SU-DHL-6 (cell line): ENCODE data around the gene ABCA5.

Experiments
- H2AFZ ChIP-seq: fragments of 200-600 bp; sonication (generic); 2 replicates; pipeline ENCODE4 v1.6.1; 2014; ENCODE audit warnings: low read depth, mild to moderate bottlenecking, moderate library complexity, mixed read lengths, antibody characterized with exemption, low read length; ENCODE audit not compliant: severe bottlenecking
- H3F3A ChIP-seq: fragments of 200-600 bp; shearing (Covaris generic); 2 replicates; pipeline ENCODE4 v1.6.0; 2016; ENCODE audit warnings: antibody characterized with exemption, mild to moderate bottlenecking; ENCODE audit not compliant: insufficient read depth
- H3K27ac ChIP-seq: fragments of 200-600 bp; sonication (generic); 2 replicates; pipeline ENCODE4 v1.5.1; 2016; ENCODE audit warnings: low read depth, mild to moderate bottlenecking, low read length, moderate library complexity, mixed read lengths
- H3K27me3 ChIP-seq: fragments of 200-600 bp; sonication (generic), shearing (Covaris generic); 2 replicates; pipeline ENCODE4 v1.6.0; 2014; ENCODE audit warnings: mild to moderate bottlenecking, low read length
- H3K36me3 ChIP-seq: fragments of 200-600 bp; sonication (generic); 2 replicates; pipeline ENCODE4 v1.6.1; 2014; ENCODE audit warnings: mild to moderate bottlenecking, low read length, mixed read lengths
- H3K4me2 ChIP-seq: fragments of 300-600, 200-600 bp; shearing (Covaris generic), sonication (generic); 2 replicates; pipeline ENCODE4 v1.6.0; 2014; ENCODE audit warnings: low read length, low read depth, mild to moderate bottlenecking; ENCODE audit not compliant: poor library complexity, severe bottlenecking
- H3K4me3 ChIP-seq: fragments of 200-600 bp; sonication (generic); 2 replicates; pipeline ENCODE4 v1.5.1; 2014; ENCODE audit warnings: antibody characterized with exemption, low read length, mild to moderate bottlenecking, mixed read lengths; ENCODE audit not compliant: insufficient read depth, poor library complexity, severe bottlenecking
- H3K79me2 ChIP-seq: fragments of 200-600 bp; sonication (generic); 2 replicates; pipeline ENCODE4 v1.6.1; 2014; ENCODE audit warnings: mild to moderate bottlenecking, low read length, moderate library complexity; ENCODE audit not compliant: insufficient read depth
- H3K9ac ChIP-seq: fragments of 200-600 bp; sonication (generic); 2 replicates; pipeline ENCODE4 v1.7.0; 2014; ENCODE audit warnings: mild to moderate bottlenecking, low read length
- H3K9me2 ChIP-seq: fragments of 200-600 bp; sonication (generic); replicated peaks from 2 replicates; pipeline ENCODE4 v1.6.1; 2014; ENCODE audit warnings: low read length; ENCODE audit not compliant: insufficient read depth
- H3K9me3 ChIP-seq: fragments of 200-600 bp; sonication (generic); 2 replicates; pipeline ENCODE4 v1.6.1; 2014; ENCODE audit warnings: low read length, mixed read lengths; ENCODE audit not compliant: insufficient read depth
- H4K20me1 ChIP-seq: fragments of 200-600 bp; sonication (generic); 2 replicates; pipeline ENCODE4 v1.6.1; 2014; ENCODE audit warnings: low read depth, mild to moderate bottlenecking, antibody characterized with exemption, low read length, moderate library complexity, mixed read lengths
- CTCF ChIP-seq: fragments of 200-600 bp; sonication (generic); IDR thresholded peaks from one replicate; pipeline ENCODE4 v1.5.1; 2017; ENCODE audit warnings: antibody characterized with exemption, mild to moderate bottlenecking, low read length, moderate library complexity; ENCODE audit not compliant: insufficient read depth, poor library complexity, severe bottlenecking
- EZH2phosphoT487 ChIP-seq: fragments of 200-600 bp; sonication (generic), shearing (Covaris generic); conservative IDR thresholded peaks from 2 replicates; pipeline ENCODE4 v1.6.1; 2018; ENCODE audit warnings: mild to moderate bottlenecking, antibody characterized with exemption, low read length, moderate library complexity, mixed read lengths

Gene ABCA5

GRCh38 chr17:69232650-69233049 lies 94.3 kb downstream of the ABCA5 start:
- TF ChIP-seq EZH2phosphoT487 (no peak), CTCF (no peak)
- Histone ChIP-seq H3K9ac (no peak overlapping the region), H4K20me1 (no peaks in the 10 kb centered on the region), H3K9me3 (no peaks in the 10 kb centered on the region), H3K79me2 (no peaks in the 10 kb centered on the region), H3K36me3 (no peaks in the 10 kb centered on the region), H3F3A (no peaks in the 10 kb centered on the region), H3K4me3 (no peak overlapping the region), H3K27ac (no peak overlapping the region), H2AFZ (no peak overlapping the region), H3K4me2 (no peak overlapping the region), H3K27me3 (no peaks in the 10 kb centered on the region), H3K9me2 (no peaks in the 10 kb centered on the region)

GRCh38 chr17:69231521-69231920 lies 95.4 kb downstream of the ABCA5 start:
- Histone ChIP-seq H3K9ac (no peak overlapping the region), H3K27ac (no peak overlapping the region), H3F3A (no peaks in the 10 kb centered on the region), H3K4me3 (no peak overlapping the region), H4K20me1 (no peaks in the 10 kb centered on the region), H2AFZ (no peak overlapping the region), H3K9me2 (no peaks in the 10 kb centered on the region), H3K79me2 (no peaks in the 10 kb centered on the region), H3K27me3 (no peaks in the 10 kb centered on the region), H3K36me3 (no peaks in the 10 kb centered on the region), H3K4me2 (no peak overlapping the region), H3K9me3 (no peaks in the 10 kb centered on the region)
- TF ChIP-seq EZH2phosphoT487 (no peak), CTCF (no peak)

- Histone ChIP-seq H2AFZ (no peak overlapping the region), H3K79me2 (no peaks in the 10 kb centered on the region), H3K4me2 (no peak overlapping the region), H4K20me1 (no peaks in the 10 kb centered on the region), H3K9me3 (no peaks in the 10 kb centered on the region), H3K9ac (no peak overlapping the region), H3K36me3 (no peaks in the 10 kb centered on the region), H3K27ac (no peak overlapping the region), H3K9me2 (no peaks in the 10 kb centered on the region), H3K27me3 (no peaks in the 10 kb centered on the region), H3F3A (no peaks in the 10 kb centered on the region), H3K4me3 (no peak overlapping the region)
- TF ChIP-seq CTCF (no peak), EZH2phosphoT487 (no peak)
These were observed 96.0 kb downstream of the ABCA5 start for GRCh38 chr17:69230939-69231338.
